Measurements from ENCODE around the gene METAP2. TPM values are rescaled to one million over a fixed set of nuclear protein-coding genes. Genes with fewer than 3 reads are reported as not detected.
A peak's percentile ranks its signal among the peaks of the same experiment; 100 is the strongest.
"Not testable (repeated sequence)": the region's sequence is repeated elsewhere in the genome, so short reads cannot be mapped to it uniquely, and the experiment has no call there.

METAP2 gene
- total and polyA plus RNA-seq, 3 experiments from 2014 or later, result 36.1 to 129 (median 109) TPM

DNA sequence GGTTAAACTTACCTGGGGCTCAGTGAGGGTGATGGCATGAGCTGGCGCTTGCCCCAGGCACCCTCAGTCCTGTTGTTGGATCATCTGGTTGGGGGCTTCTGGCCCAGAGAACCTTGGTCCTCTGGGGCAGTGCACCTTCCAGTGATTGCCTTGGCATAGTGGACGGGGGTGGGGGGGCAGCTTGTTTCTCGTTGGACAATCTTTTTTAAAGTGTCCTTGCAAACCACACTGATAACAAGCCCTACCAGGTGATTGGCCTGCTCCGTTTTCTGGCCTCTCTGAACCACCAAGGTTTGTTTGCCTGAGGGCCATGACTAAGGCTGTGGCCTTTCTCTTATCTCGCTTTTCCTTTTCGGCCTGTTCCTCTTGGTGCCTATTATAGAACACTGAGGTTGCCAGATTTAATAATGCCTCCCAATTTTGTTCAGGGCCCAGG, 19.2 kb upstream of the METAP2 start:
- H3K27ac ChIP-seq (ENCODE audit: low read depth, low read length); H3K36me3 ChIP-seq (ENCODE audit: insufficient read depth, low read length); H3K4me3 ChIP-seq (ENCODE audit: low read length); H3K27me3 ChIP-seq (ENCODE audit: insufficient read depth, low read length, poor library complexity, severe bottlenecking); H3K27ac Mint-ChIP-seq; H3K4me3 Mint-ChIP-seq; H3K4me1 Mint-ChIP-seq; H3K4me1 ChIP-seq (ENCODE audit: insufficient read depth, low read length); DNase-seq; H3K9me3 ChIP-seq (ENCODE audit: low read length); POLR2A ChIA-PET; CTCF ChIA-PET: not testable (repeated sequence)
- Mint-ChIP-seq H3K9me3 (peaks cover 5 to 27% (median 19%) of the 10 kb centered on the region in 5 donors), H3K36me3 (peaks cover 0 to 21% (median 0%) of the 10 kb centered on the region in 3 donors), H3K27me3 (peaks cover 1 to 18% of the 10 kb centered on the region in 2 donors)

DNA sequence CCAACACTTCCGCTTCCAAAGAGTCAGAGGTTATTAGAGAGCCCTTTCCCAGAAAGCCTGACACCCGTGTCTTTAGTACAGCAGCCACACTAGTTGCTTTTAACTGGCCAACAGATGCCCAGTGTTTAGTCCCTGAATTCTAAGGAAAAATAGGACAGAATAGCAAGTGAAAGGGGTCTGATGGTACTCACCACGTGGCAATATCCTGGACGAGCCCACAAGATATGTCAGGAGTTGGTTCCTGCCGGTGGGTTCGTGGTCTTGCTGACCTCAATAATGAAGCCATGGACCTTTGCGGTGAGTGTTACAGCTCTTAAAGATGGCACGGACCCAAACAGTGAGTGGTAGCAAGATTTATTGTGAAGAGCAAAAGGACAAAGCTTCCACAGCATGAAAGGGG, 16.3 kb upstream of the METAP2 start:
- DNase-seq; H3K27ac ChIP-seq (ENCODE audit: low read depth, low read length); H3K27ac Mint-ChIP-seq; POLR2A ChIA-PET; H3K27me3 ChIP-seq (ENCODE audit: insufficient read depth, low read length, poor library complexity, severe bottlenecking); H3K4me1 ChIP-seq (ENCODE audit: insufficient read depth, low read length); H3K9me3 ChIP-seq (ENCODE audit: low read length); H3K4me3 ChIP-seq (ENCODE audit: low read length); CTCF ChIA-PET; H3K4me1 Mint-ChIP-seq; H3K36me3 ChIP-seq (ENCODE audit: insufficient read depth, low read length); H3K4me3 Mint-ChIP-seq; H3K27me3 Mint-ChIP-seq: not testable (repeated sequence)
- peaks cover 5 to 27% (median 19%) of the 10 kb centered on the region in 5 donors for H3K9me3 Mint-ChIP-seq
- peaks cover 0 to 21% (median 0%) of the 10 kb centered on the region in 3 donors for H3K36me3 Mint-ChIP-seq

DNA sequence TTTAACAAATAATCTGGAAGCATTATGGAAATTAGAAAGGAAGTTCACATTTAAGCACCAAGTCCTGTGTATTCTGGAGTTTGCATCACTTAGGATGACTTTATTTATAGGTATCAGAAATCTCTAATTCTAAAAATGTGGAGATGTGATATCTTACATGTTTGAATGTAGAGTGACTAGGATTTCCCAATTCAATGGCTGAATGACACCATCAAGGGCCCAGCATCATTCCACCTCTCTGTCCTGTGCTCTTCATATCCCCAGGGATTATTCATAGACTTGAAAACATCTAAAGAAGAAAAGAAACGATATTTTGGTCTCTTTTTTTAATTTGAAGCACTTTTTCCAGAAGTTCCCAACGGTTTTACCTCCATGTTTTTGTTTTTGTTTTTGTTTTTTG, 15.2 kb upstream of the METAP2 start:
- DNase-seq, result no peak
- Mint-ChIP-seq H3K27ac (peak overlapping the region in 1 of 8 donors; percentile 50), H3K27me3 (peaks cover 0 to 10% of the 10 kb centered on the region in 2 donors), H3K9me3 (peaks cover 5 to 27% (median 19%) of the 10 kb centered on the region in 5 donors), H3K36me3 (peaks cover 0 to 21% (median 0%) of the 10 kb centered on the region in 3 donors), H3K4me3 (peak overlapping the region in 1 of 7 donors; percentile 27), H3K4me1 (no peaks in the 10 kb centered on the region)
- Histone ChIP-seq H3K4me3 (ENCODE audit: low read length) (no peak overlapping the region), H3K36me3 (ENCODE audit: insufficient read depth, low read length) (no peaks in the 10 kb centered on the region), H3K27ac (ENCODE audit: low read depth, low read length) (no peak overlapping the region), H3K4me1 (ENCODE audit: insufficient read depth, low read length) (no peaks in the 10 kb centered on the region), H3K27me3 (ENCODE audit: insufficient read depth, low read length, poor library complexity, severe bottlenecking) (no peaks in the 10 kb centered on the region), H3K9me3 (ENCODE audit: low read length) (no peaks in the 10 kb centered on the region)
- ChIA-PET CTCF (interaction anchor here (0.9 kb wide), 1 partner anchor 312 kb away, joined by 3 read pairs; no protein-coding TSS in a partner anchor), POLR2A (no interaction called here)

DNA sequence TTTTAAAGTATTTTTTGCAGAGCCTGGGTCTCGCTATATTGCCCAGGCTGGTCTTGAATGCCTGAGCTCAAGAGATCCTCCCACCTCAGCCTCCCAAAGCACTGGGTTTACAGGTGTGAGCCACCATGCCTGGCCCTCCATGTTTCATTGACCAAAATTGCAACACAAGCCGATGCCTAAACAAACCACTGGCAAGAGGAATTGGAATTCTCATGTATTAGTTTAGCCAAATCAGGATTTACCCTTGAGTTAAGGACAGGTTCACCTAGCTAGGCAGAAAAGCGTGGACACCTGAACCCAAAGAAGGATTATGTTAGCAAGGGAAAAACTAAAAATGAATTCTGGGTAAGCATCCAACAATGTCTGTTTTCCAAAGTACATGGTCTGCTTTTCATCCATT, 14.6 kb upstream of the METAP2 start:
- Mint-ChIP-seq H3K36me3 (peaks cover 0 to 21% (median 0%) of the 10 kb centered on the region in 3 donors), H3K4me1 (no peaks in the 10 kb centered on the region), H3K27ac (no peak overlapping the region), H3K4me3 (peak overlapping the region in 1 of 7 donors; percentile 27), H3K27me3 (peaks cover 0 to 10% of the 10 kb centered on the region in 2 donors), H3K9me3 (peaks cover 5 to 27% (median 19%) of the 10 kb centered on the region in 5 donors)
- ChIA-PET CTCF (no interaction called here), POLR2A (no interaction called here)
- DNase-seq, result no peak
- H3K9me3 ChIP-seq (ENCODE audit: low read length), result no peaks in the 10 kb centered on the region
- H3K27ac ChIP-seq (ENCODE audit: low read depth, low read length), result no peak overlapping the region
- no peaks in the 10 kb centered on the region for H3K36me3 ChIP-seq (ENCODE audit: insufficient read depth, low read length)
- no peaks in the 10 kb centered on the region for H3K27me3 ChIP-seq (ENCODE audit: insufficient read depth, low read length, poor library complexity, severe bottlenecking)
- H3K4me3 ChIP-seq (ENCODE audit: low read length), result no peak overlapping the region
- no peaks in the 10 kb centered on the region for H3K4me1 ChIP-seq (ENCODE audit: insufficient read depth, low read length)

DNA sequence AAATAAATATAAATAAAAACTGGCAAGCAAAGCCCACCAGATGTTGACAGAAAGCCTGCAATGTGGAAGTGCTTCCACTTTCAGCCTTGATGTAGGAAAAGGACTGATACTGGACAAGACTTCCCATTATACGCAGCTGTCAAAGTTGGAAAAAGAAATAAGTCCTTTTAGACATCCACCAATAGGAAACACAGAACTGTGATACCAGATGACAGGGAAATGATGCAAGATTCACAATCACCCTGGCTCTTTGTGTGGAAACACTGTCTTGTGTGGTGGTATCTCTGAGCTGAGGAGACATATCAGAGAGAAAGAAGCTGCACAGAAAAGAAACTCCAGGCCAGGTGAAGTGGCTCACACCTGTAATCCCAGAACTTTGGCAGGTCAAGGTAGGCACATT, 13.8 kb upstream of the METAP2 start:
- Mint-ChIP-seq H3K27me3 (peaks cover 0 to 10% of the 10 kb centered on the region in 2 donors), H3K36me3 (peaks cover 0 to 21% (median 0%) of the 10 kb centered on the region in 3 donors), H3K9me3 (peaks cover 5 to 27% (median 19%) of the 10 kb centered on the region in 5 donors)

DNA sequence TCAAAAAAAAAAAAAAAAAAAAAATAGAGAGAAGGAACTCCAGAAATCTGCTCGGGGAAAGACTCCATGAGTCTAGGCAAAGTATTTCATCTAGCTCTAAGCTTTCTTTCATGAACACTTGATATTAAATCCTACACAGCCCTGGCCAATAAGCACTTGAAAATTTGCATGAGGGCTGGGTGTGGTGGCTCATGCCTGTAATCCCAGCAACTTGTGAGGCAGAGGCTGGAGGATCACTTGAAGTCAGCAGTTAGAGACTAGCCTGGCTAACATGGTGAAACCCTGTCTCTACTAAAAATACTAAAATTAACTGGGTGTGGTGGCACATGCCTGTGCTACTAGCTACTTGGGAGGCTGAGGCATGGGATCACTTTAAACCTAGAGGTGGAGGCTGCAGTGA, 13.1 kb upstream of the METAP2 start:
- Histone ChIP-seq H3K27me3 (ENCODE audit: insufficient read depth, low read length, poor library complexity, severe bottlenecking) (no peaks in the 10 kb centered on the region), H3K36me3 (ENCODE audit: insufficient read depth, low read length) (no peaks in the 10 kb centered on the region), H3K4me1 (ENCODE audit: insufficient read depth, low read length) (no peaks in the 10 kb centered on the region), H3K9me3 (ENCODE audit: low read length) (no peaks in the 10 kb centered on the region), H3K4me3 (ENCODE audit: low read length) (no peak overlapping the region), H3K27ac (ENCODE audit: low read depth, low read length) (no peak overlapping the region)
- Mint-ChIP-seq H3K9me3 (peaks cover 5 to 23% (median 18%) of the 10 kb centered on the region in 5 donors), H3K27me3 (peaks cover 0 to 10% of the 10 kb centered on the region in 2 donors), H3K4me3 (no peak overlapping the region), H3K27ac (no peak overlapping the region), H3K4me1 (no peaks in the 10 kb centered on the region), H3K36me3 (peaks cover 0 to 20% (median 0%) of the 10 kb centered on the region in 3 donors)
- ChIA-PET CTCF (interaction anchor here (0.7 kb wide), 1 partner anchor 1625 kb away, joined by 3 read pairs; no protein-coding TSS in a partner anchor), POLR2A (no interaction called here)
- no peak for DNase-seq

More for the DNA sequence above, 13.8 kb upstream of the METAP2 start:
- Histone ChIP-seq H3K4me3 (ENCODE audit: low read length) (no peak overlapping the region), H3K36me3 (ENCODE audit: insufficient read depth, low read length) (no peaks in the 10 kb centered on the region), H3K27ac (ENCODE audit: low read depth, low read length) (no peak overlapping the region), H3K4me1 (ENCODE audit: insufficient read depth, low read length) (no peaks in the 10 kb centered on the region), H3K9me3 (ENCODE audit: low read length) (no peaks in the 10 kb centered on the region), H3K27me3 (ENCODE audit: insufficient read depth, low read length, poor library complexity, severe bottlenecking) (no peaks in the 10 kb centered on the region)
- Mint-ChIP-seq H3K27ac (no peak overlapping the region), H3K4me1 (no peaks in the 10 kb centered on the region), H3K4me3 (no peak overlapping the region)
- ChIA-PET CTCF (no interaction called here), POLR2A (no interaction called here)
- no peak for DNase-seq

DNA sequence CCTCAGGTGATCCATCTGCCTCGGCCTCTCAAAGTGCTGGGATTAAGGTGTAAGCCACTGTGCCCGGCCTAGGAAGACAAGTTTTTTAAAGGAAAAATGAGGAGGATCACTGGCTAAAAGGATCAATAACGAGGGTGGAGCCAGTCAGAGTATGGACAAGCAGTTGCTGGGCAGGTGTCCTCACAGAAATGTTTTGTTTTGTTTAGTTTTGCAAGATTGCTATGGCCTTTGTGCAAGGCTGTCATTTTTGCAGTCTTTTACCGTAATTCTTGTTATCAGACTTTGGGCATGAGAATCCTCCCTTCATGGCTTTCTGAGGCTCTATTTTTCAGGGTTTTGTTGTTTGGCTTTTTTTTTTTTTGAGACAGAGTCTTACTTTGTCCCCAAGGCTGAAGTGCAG, 11.9 kb upstream of the METAP2 start:
- Mint-ChIP-seq H3K4me1 (no peaks in the 10 kb centered on the region), H3K27ac (peak overlapping the region in 1 of 8 donors; percentile 42), H3K4me3 (no peak overlapping the region), H3K27me3 (peaks cover 0 to 10% of the 10 kb centered on the region in 2 donors), H3K36me3 (peaks cover 0 to 14% (median 0%) of the 10 kb centered on the region in 3 donors), H3K9me3 (peaks cover 3 to 16% (median 13%) of the 10 kb centered on the region in 5 donors)
- Histone ChIP-seq H3K9me3 (ENCODE audit: low read length) (no peaks in the 10 kb centered on the region), H3K4me3 (ENCODE audit: low read length) (no peak overlapping the region), H3K27ac (ENCODE audit: low read depth, low read length) (no peak overlapping the region), H3K27me3 (ENCODE audit: insufficient read depth, low read length, poor library complexity, severe bottlenecking) (no peaks in the 10 kb centered on the region), H3K4me1 (ENCODE audit: insufficient read depth, low read length) (no peaks in the 10 kb centered on the region), H3K36me3 (ENCODE audit: insufficient read depth, low read length) (no peaks in the 10 kb centered on the region)
- DNase-seq, result no peak
- POLR2A ChIA-PET, result no interaction called here
- CTCF ChIA-PET, result no interaction called here

DNA sequence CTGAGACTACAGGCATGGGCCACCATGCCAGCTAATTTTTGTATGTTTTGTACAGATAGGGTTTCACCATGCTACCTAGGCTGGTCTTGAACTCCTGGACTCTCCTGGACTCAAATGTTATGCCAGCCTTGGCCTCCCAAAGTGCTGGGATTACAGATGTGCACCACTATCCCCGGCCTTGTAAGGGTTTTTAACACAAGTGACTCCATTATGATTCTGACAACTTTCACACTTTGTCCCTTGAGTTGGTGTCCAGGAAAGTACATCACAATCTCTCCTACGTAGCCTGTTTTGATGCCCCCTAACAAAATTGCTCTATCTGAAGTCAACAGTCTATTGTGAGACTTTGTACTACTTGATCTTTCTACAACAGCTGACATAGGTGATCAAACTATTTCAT, 11.4 kb upstream of the METAP2 start:
- no peak for DNase-seq
- Histone ChIP-seq H3K27ac (ENCODE audit: low read depth, low read length) (no peak overlapping the region), H3K9me3 (ENCODE audit: low read length) (no peaks in the 10 kb centered on the region), H3K36me3 (ENCODE audit: insufficient read depth, low read length) (no peaks in the 10 kb centered on the region), H3K27me3 (ENCODE audit: insufficient read depth, low read length, poor library complexity, severe bottlenecking) (no peaks in the 10 kb centered on the region), H3K4me3 (ENCODE audit: low read length) (no peak overlapping the region), H3K4me1 (ENCODE audit: insufficient read depth, low read length) (no peaks in the 10 kb centered on the region)
- H3K27me3 Mint-ChIP-seq, result peaks cover 0 to 10% of the 10 kb centered on the region in 2 donors
- no peaks in the 10 kb centered on the region for H3K4me1 Mint-ChIP-seq
- no peak overlapping the region for H3K27ac Mint-ChIP-seq
- POLR2A ChIA-PET, result no interaction called here
- CTCF ChIA-PET, result no interaction called here
- H3K4me3 Mint-ChIP-seq, result no peak overlapping the region
- H3K36me3 Mint-ChIP-seq, result peaks cover 0 to 11% (median 0%) of the 10 kb centered on the region in 3 donors
- H3K9me3 Mint-ChIP-seq, result peaks cover 0 to 13% (median 9%) of the 10 kb centered on the region in 5 donors
